Liver (tissue), 3 donors: ENCODE measurements around the gene APOE.

Experiments
- GABPA ChIP-seq, 2 donors: IDR thresholded peaks in 1 of 2; conservative IDR thresholded peaks in 1 of 2; 2 replicates each; pipeline ENCODE4 v1.6.1; 2016; ENCODE audit warnings: antibody characterized with exemption in 2 of 2, mild to moderate bottlenecking in 1 of 2, moderate library complexity in 1 of 2
- JUND ChIP-seq, 2 donors: IDR thresholded peaks; 2 replicates each; pipeline ENCODE4 v1.6.1; 2016; ENCODE audit warnings: antibody characterized with exemption in 2 of 2
- TAF1 ChIP-seq: conservative IDR thresholded peaks from 2 replicates; pipeline ENCODE4 v1.6.1; 2016; ENCODE audit warnings: antibody characterized with exemption, mild to moderate bottlenecking
- YY1 ChIP-seq: IDR thresholded peaks from 2 replicates; pipeline ENCODE4 v1.6.1; 2016; ENCODE audit warnings: antibody characterized with exemption, mild to moderate bottlenecking
- TF ChIP-seq, protein P1 (sequence below): IDR thresholded peaks from 2 replicates; pipeline ENCODE4 v1.6.1; 2016; ENCODE audit warnings: antibody characterized with exemption
- TF ChIP-seq, protein P2 (sequence below): fragments of 150-350 bp; IDR thresholded peaks from 2 replicates; pipeline ENCODE4 v1.5.1; 2017; ENCODE audit warnings: improper control_type of control experiment, low read depth, low read length; ENCODE audit not compliant: missing input control
- TF ChIP-seq, protein P3 (sequence below): IDR thresholded peaks from 2 replicates; pipeline ENCODE4 v1.6.1; 2016; ENCODE audit warnings: antibody characterized with exemption, mild to moderate bottlenecking
- donor health status: healthy.
- donor health status: healthy.

DNA sequence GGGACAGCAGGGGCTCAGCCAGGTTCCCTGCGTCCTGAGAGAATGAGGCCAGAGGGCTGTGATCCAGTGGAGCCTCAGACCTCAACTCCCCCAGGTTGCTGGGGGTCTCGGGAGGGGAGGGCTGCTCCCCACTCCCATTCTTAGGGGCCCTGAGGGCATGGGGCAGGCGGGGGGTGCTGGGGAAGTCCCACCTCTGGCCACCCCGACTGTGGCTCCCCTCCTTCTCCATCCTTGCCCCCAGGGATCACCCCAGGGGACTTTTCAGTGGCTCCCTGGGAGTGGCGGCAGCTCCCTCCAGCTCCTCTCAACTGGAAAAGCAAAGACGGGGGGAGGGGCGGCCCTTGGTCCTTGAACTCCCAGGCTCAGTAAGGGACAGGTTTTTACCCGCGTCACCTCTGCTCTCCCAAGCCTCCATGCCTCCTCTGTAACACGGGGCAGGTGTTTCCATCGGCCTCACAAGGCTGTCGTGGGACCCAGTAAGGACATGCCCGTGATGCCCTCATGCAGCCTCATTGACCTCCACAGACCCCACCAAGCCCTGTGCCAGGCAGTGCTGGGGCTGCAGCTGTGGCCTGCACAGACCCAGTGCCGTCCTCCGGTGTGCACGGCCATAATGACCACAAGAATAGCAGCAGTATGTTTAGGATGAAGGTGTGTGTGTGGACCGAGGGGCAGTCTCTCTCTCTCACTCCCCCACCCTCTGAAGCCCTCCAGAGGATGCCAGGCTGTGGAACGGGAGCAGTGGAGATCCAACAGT lies 26.1 kb upstream of the APOE start:
- TF ChIP-seq, protein P1, sequence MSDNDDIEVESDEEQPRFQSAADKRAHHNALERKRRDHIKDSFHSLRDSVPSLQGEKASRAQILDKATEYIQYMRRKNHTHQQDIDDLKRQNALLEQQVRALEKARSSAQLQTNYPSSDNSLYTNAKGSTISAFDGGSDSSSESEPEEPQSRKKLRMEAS = no peak
- TF ChIP-seq JUND (IDR thresholded peaks at IDR 0.05) (no peak), GABPA (IDR thresholded peaks at IDR 0.05 in 1 of 2, conservative IDR thresholded peaks at IDR 0.05 in 1 of 2) (no peak), YY1 (no peak), TAF1 (no peak)
- TF ChIP-seq, protein P2, sequence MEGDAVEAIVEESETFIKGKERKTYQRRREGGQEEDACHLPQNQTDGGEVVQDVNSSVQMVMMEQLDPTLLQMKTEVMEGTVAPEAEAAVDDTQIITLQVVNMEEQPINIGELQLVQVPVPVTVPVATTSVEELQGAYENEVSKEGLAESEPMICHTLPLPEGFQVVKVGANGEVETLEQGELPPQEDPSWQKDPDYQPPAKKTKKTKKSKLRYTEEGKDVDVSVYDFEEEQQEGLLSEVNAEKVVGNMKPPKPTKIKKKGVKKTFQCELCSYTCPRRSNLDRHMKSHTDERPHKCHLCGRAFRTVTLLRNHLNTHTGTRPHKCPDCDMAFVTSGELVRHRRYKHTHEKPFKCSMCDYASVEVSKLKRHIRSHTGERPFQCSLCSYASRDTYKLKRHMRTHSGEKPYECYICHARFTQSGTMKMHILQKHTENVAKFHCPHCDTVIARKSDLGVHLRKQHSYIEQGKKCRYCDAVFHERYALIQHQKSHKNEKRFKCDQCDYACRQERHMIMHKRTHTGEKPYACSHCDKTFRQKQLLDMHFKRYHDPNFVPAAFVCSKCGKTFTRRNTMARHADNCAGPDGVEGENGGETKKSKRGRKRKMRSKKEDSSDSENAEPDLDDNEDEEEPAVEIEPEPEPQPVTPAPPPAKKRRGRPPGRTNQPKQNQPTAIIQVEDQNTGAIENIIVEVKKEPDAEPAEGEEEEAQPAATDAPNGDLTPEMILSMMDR = no peak
- TF ChIP-seq, protein P3, sequence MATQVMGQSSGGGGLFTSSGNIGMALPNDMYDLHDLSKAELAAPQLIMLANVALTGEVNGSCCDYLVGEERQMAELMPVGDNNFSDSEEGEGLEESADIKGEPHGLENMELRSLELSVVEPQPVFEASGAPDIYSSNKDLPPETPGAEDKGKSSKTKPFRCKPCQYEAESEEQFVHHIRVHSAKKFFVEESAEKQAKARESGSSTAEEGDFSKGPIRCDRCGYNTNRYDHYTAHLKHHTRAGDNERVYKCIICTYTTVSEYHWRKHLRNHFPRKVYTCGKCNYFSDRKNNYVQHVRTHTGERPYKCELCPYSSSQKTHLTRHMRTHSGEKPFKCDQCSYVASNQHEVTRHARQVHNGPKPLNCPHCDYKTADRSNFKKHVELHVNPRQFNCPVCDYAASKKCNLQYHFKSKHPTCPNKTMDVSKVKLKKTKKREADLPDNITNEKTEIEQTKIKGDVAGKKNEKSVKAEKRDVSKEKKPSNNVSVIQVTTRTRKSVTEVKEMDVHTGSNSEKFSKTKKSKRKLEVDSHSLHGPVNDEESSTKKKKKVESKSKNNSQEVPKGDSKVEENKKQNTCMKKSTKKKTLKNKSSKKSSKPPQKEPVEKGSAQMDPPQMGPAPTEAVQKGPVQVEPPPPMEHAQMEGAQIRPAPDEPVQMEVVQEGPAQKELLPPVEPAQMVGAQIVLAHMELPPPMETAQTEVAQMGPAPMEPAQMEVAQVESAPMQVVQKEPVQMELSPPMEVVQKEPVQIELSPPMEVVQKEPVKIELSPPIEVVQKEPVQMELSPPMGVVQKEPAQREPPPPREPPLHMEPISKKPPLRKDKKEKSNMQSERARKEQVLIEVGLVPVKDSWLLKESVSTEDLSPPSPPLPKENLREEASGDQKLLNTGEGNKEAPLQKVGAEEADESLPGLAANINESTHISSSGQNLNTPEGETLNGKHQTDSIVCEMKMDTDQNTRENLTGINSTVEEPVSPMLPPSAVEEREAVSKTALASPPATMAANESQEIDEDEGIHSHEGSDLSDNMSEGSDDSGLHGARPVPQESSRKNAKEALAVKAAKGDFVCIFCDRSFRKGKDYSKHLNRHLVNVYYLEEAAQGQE = no peak
